CD4-positive, alpha-beta T cell treated with Interleukin-4 for 4 hours (primary cell): ENCODE results near the gene TRPM2.
"Not testable (repeated sequence)": the region's sequence is repeated elsewhere in the genome, so short reads cannot be mapped to it uniquely, and the experiment has no call there.

Source experiments
- DNase-seq: peaks from one replicate; pipeline ENCODE4 v3.0.0-alpha.2; 2020

Gene TRPM2

GRCh38 chr21:44354775-44355771 is 1.7 kb downstream of the TRPM2 start:
- DNase-seq: no peak

- no peak for DNase-seq
Measured at GRCh38 chr21:44356160-44356559, 2.7 kb downstream of the TRPM2 start.

DNA sequence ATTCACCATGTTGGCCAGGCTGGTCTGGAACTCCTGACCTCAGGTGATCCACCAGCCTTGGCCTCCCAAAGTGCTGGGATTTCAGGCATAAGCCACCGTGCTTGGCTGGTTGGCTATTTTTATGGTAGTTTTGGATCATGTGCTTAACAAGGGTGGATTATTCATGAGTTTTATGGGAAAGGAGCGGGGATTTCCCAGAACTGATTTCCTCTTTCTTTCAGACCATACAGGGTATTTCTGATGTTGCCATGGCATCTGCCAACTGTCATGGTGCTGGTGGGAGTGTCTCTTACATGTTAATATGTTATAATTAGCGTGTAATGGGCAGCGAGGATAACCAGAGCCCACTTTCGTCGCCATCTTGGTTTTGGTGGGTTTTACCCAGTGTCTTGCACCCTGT is 3.2 kb downstream of the TRPM2 start:
- no peak for DNase-seq

DNA sequence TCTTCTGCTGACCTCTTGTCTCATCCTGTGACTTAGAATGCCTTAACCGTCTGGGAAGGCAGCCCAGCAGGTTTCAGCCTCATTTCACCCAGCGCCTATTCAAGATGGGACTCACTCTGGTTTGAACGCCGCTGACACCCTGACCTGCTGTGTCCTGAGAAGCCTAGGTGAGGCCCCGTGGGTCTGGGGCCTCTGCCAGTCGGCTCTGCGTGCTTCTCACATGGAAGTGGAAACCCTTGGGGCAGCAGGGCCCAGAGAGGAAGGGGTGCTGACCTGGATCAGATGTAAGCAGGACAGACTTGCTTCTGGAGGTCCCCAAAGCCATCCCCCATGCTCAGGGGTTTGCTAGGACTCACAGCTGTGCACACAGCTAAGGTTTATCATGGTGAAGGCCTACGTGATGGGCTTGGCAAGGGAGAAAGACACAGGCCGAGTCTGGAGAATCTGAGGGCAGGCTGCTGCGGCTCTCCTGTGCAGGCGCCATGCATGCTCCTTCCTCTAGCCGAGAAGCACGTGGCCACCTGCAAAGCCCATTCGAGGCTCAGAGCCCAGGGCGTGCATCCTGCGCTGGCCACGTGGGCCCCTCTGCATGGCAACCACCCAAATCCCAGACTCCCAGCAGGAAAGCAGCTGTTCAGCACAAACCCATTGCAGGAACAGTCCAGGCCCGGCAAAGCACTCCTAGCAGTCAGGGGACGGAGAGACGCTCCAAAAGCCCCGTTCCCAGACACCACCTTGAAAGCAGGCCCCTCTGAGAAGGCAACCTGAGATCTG is 3.8 kb downstream of the TRPM2 start:
- no peak for DNase-seq

DNA sequence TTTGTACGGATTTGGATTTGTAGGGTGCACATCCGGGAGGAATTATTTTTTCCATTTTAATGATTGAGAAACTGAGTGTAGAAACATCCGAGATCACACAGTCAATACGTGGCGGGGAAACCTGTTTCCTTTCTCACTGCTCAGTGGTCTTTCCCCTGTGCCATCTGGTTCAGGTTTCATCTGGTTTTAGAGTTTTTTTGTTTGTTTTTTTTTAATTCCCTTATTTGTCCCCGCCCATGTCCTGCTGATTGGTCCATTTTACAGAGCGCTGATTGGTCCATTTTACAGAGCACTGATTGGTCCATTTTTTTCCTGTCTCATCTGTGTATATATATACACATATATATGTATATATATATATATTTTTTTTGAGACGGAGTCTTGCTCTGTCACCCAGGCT is 6.0 kb downstream of the TRPM2 start:
- no peak for DNase-seq

DNA sequence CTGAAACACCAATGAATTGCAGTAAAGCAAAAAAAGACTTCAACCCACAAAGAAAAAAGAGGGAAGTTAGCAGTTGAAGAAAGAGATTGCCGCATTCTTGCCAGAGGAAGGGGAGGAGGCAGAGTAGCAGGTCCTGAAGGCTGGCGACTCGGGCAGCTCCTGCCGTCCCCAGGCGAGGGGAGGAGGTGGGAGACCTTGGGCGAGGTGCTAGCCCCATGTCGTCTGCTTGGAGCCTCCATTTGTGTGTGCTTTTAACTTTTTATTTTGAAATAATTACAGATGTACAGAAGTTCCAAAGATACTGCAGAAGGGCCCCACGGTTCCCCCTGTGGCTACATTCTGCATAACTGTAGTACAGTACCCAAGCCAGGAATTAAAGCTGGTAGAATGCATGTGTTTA is 6.7 kb downstream of the TRPM2 start:
- DNase-seq: no peak

- not testable (repeated sequence) for DNase-seq
Measured at GRCh38 chr21:44361903-44362302, 8.5 kb downstream of the TRPM2 start.

DNA sequence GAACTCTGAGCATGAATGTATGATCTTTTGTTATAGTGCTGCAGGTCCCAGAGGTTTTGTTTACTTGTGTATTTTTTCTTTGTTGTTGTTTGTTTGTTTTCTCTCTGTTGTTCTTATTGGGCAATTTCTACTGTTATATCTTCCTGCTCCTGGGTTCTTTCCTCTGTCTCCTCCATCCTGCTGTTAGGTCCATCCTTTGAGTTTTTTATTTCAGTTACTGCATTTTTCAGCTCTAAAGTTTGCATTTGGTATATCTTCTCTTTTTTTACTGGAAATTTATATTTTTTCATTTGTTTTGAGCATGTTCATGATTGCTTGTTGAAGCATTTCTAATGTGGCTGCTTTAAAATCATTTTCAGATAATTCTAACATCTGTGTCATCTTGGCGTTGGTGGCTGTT is 9.9 kb downstream of the TRPM2 start:
- DNase-seq: no peak

DNA sequence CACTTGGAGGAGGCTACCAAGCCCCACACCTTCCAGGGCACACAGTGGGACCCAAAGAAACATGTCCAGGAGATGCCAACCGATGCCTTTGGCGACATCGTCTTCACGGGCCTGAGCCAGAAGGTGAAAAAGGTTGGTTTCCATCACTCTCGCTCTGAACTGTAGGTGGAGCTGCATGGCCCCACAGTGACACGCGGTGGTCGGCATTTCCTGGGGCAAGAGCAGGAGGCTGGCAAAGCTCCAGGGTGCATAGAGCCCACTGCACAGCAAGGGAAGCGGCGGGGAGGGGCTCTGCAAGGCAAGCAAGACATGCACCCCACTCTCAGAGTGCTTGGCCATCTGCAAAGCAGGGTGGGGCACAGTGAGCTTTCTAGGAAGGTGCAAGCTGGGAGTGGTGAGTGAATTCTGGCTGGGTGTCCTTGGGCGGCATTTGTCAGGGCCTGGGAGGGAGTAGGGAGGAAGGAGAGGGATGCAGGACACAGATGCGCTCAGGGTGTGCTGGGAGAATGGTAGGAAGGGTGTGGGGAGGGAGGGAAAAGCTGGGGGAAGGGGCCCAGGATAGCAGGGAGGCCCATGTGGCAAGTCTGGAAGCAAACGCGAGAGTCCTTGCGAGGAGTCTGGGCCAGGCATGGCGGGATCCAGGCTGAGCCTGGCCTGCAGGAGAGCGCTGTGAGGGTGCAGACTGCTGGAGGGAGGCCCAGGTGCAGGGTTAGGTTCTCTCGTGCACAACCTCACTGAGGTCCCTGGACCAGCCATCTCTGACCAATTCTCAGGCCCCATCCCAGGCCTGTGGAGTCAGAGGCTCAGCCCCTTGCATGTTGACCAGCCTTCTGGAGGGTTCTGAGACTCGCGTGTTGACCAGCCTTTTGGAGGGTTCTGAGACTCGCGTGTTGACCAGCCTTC is 11.0 kb downstream of the TRPM2 start:
- no peak for DNase-seq

DNA sequence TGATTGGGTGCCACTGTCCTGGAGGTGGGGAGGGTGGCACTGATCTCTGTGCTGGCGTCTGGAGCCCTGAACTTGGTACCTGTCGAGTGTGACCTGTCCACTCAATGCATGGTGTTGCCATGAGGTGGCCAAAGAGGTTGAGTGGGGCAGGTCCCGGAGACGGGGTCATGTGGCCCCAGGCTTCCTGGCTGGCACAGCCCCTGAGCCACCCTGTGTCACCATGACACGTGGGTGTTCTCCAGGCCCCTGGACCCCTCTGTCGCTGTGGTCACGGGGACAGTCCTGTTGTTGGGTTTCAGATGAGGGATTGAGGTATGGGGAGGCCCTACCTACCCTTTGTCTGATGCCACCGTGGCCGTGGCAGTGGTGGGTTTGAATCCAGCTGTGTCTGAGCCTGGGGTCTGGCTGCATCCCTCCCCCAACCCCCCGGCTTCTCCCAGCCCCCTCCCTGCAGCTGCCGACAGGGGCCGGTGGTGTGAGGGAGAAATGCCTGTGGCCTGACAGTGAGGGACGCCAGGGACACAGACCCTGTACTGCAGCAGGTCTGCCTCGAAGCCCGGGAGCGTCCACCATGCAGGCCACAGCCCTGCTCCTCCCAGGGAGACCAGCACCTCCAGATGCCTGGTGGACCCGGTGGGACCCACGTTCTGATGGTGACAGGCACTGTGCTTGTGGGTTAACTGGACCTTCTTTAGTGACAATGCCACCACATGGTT is 12.0 kb downstream of the TRPM2 start:
- no peak for DNase-seq

GRCh38 chr21:44365967-44366585 is 12.7 kb downstream of the TRPM2 start:
- DNase-seq: no peak

- no peak for DNase-seq
Measured at GRCh38 chr21:44366586-44367211, 13.3 kb downstream of the TRPM2 start.

DNA sequence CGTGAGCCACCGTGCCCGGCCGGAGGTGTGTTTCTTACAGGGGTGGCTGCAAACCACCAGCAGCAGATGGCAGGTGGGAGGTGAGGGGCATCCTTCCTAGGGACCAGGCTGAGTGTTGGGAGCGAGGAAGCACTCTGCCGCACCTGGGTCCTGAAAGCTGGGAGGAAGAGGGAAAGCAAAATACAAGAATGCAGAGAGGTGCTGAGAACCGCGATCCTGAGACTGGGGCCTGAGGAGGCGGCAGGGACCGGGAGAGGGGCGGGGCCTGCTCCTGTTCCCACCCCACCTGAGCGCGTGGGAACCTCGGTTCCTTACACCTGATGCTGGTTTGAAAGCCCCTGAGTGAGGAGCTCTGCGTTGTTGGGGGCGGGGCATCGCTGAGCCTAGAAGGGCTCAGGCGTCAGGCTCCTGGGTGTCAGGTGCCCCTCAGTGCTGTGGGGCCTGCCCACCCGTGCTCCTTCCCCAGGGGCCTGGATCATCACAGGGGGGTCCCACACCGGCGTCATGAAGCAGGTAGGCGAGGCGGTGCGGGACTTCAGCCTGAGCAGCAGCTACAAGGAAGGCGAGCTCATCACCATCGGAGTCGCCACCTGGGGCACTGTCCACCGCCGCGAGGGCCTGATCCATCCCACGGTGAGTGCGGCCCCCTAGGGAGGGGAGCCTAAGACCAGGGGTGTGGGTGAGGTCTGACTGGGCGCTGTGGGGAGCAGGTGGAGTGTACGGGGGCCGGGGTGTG is 15.5 kb downstream of the TRPM2 start:
- no peak for DNase-seq

DNA sequence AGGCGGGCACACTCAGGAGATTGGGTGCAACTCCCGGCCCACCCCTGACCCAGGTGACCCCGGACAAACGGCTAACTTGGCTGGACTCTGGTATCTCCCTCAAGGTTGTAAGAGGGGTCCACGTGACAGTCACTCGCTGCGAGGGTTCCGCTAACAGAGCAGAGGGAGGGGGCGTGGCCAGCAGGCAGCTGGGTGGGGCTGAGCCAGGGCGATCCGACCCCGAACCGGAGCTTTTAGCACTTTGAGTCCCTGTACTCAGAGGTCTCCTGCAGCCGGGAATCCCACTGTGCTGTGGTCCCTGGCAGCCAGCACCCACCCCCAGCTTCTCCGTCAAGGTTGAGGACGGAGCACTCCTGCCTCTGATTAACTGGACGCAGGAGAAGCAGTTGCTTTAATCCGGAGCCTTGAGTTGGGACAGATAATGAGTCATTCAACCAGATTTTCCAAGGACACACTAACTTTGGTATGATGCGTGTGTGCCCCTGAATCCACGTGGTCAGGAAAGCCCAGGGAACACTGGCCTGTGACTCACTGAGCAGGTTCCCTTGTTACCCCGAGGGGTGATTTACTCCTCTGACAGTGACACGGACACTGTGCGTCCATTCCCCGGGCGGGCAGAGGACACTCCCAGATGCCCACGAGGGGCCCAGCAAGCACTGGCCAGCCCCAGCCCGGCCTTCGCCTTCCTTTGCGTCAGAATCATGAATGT is 16.8 kb downstream of the TRPM2 start:
- no peak for DNase-seq

GRCh38 chr21:44370786-44371410 is 17.5 kb downstream of the TRPM2 start:
- no peak for DNase-seq

GRCh38 chr21:44371596-44371995 is 18.2 kb downstream of the TRPM2 start:
- DNase-seq: no peak

DNA sequence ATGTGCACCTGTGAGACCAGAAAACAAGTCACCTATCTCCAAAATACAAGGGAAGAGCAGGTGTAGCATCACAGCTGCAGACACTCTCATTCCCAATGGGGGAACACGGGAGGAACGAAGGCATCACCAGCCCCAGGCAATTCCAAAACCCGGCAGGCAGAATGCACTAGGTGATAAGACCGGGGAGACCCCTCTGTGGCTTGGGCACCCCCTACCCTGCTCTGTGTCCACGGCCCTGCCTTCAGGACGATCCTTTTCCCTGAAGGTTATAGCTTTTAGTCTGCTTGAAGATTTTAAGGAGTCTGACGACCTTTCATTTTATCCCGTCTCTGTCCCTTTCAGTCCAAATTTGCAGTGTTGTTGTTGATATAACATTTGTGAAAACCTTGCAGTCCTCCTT is 19.2 kb downstream of the TRPM2 start:
- DNase-seq: no peak

DNA sequence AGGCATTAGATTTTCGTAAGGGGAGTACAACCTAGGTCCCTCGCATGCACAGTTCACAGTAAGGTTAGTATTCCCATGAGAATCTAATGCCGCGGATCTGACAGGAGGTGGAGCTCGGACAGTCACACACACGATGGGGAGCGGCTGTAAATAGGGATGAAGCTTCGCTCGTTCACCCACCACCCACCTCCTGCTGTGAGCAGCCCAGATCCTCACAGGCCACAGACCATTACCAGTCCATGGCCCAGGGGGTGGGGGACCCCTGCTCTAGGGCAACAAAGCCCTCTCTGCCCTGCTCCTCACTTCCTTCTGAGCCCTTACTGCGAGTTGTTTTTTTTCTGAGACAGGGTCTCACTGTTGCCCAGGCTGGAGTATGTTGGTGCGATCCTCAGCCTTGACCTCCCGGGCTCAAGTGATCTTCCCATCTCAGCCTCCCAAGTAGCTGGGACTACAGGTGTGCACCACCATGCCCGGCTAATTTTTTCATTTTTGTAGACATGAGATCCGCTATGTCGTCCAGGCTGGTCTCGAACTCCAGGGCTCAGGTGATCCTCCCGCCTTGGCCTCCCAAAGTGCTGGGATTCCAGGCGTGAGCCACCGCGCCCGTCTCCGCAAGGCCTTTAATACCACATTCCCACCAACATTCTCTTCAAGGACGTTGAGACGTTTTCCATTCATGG is 21.3 kb downstream of the TRPM2 start:
- DNase-seq: no peak

GRCh38 chr21:44375281-44375651 is 21.8 kb downstream of the TRPM2 start:
- DNase-seq: peak; percentile 23
